Mammary epithelial cell (primary cell): ENCODE data around the gene ZNF93.

Experiments used
- EZH2 ChIP-seq: IDR thresholded peaks from 2 replicates; pipeline ENCODE4 v1.6.1; 2012; ENCODE audit warnings: low read length, inconsistent platforms, borderline replicate concordance
- TF ChIP-seq, protein P1 (sequence below), 2 donors: IDR thresholded peaks in 1 of 2; conservative IDR thresholded peaks in 1 of 2; 2 replicates each; pipeline ENCODE4 v1.5.1; 2011 to 2012; ENCODE audit warnings: inconsistent platforms in 2 of 2, low read length in 2 of 2, mild to moderate bottlenecking in 2 of 2, control low read depth in 1 of 2, low read depth in 1 of 2; ENCODE audit not compliant: insufficient read depth in 1 of 2; ENCODE audit errors: extremely low read depth in 1 of 2

DNA sequence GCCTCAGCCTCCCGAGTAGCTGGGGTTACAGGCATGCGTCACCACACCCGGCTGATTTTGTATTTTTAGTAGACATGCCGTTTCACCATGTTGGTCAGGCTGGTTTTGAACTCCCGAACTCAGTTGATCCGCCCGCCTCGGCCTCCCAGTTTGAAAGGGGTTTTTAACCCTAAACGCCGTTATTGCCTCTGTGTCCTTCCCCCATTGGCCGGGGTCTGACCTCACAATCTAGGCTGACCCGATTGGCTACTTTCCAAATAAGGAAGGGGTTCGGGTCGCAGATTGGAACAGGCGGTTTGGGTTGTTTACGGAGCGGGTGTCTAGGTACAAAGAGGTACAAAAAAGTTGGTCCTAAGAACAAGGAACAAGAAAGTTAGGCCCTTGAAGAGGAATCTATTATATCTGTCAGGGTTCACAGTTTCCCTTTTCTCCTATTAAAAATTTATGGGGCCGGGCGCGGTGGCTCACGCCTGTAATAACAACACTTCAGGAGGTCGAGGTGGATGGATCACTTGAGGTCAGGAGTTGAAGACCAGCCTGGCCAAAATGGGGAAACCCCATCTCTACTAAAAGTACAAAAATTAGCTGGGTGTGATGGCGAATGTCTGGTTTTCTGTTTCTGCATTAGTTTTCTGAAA, 34.0 kb upstream of the ZNF93 start:
- TF ChIP-seq, protein P1, sequence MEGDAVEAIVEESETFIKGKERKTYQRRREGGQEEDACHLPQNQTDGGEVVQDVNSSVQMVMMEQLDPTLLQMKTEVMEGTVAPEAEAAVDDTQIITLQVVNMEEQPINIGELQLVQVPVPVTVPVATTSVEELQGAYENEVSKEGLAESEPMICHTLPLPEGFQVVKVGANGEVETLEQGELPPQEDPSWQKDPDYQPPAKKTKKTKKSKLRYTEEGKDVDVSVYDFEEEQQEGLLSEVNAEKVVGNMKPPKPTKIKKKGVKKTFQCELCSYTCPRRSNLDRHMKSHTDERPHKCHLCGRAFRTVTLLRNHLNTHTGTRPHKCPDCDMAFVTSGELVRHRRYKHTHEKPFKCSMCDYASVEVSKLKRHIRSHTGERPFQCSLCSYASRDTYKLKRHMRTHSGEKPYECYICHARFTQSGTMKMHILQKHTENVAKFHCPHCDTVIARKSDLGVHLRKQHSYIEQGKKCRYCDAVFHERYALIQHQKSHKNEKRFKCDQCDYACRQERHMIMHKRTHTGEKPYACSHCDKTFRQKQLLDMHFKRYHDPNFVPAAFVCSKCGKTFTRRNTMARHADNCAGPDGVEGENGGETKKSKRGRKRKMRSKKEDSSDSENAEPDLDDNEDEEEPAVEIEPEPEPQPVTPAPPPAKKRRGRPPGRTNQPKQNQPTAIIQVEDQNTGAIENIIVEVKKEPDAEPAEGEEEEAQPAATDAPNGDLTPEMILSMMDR (conservative IDR thresholded peaks at IDR 0.05 in 1 of 2, IDR thresholded peaks at IDR 0.05 in 1 of 2; ENCODE audit: extremely low read depth in 1 of 2, insufficient read depth in 1 of 2, low read depth in 1 of 2, low read length in 2 of 2) = no peak
- TF ChIP-seq EZH2 = no peak
